VCaP (cell line): Measurements from ENCODE around the gene EPHB2.

ENCODE experiments used
- H3K27ac ChIP-seq: fragments of 450-650 bp; 2 replicates; pipeline ENCODE4 v1.5.1; 2017
- TF ChIP-seq, protein P1 (sequence below): fragments of 450-650 bp; conservative IDR thresholded peaks from 2 replicates; pipeline ENCODE4 v1.5.1; 2017; ENCODE audit warnings: mild to moderate bottlenecking, moderate library complexity

The EPHB2 gene

DNA sequence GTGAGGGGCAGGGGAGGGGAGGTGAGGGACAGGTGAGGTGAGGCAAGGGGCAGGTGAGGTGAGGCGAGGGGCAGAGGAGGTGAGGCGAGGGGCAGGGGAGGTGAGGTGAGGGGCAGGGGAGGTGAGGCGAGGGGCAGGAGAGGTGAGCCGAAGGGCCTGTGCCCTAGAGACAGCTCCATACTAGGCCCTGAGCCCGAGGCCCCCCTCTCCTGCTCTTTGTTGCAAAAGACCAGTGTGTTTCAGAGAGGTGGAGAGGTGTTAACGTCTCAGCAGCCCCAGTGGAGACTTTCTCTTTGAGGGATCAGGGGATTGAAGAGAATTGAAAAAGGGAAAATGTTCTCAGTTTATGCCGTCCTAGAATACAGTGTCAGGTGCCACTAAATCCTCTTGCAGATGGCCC lies 44.2 kb downstream of the EPHB2 start:
- no peak overlapping the region for H3K27ac ChIP-seq
- TF ChIP-seq, protein P1, sequence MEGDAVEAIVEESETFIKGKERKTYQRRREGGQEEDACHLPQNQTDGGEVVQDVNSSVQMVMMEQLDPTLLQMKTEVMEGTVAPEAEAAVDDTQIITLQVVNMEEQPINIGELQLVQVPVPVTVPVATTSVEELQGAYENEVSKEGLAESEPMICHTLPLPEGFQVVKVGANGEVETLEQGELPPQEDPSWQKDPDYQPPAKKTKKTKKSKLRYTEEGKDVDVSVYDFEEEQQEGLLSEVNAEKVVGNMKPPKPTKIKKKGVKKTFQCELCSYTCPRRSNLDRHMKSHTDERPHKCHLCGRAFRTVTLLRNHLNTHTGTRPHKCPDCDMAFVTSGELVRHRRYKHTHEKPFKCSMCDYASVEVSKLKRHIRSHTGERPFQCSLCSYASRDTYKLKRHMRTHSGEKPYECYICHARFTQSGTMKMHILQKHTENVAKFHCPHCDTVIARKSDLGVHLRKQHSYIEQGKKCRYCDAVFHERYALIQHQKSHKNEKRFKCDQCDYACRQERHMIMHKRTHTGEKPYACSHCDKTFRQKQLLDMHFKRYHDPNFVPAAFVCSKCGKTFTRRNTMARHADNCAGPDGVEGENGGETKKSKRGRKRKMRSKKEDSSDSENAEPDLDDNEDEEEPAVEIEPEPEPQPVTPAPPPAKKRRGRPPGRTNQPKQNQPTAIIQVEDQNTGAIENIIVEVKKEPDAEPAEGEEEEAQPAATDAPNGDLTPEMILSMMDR, result no peak

- TF ChIP-seq, protein P1, result no peak
- no peak overlapping the region for H3K27ac ChIP-seq
Measured at GRCh38 chr1:22755641-22756040, 45.0 kb downstream of the EPHB2 start.

GRCh38 chr1:22756125-22756735 lies 45.6 kb downstream of the EPHB2 start:
- no peak overlapping the region for H3K27ac ChIP-seq
- TF ChIP-seq, protein P1, result no peak

DNA sequence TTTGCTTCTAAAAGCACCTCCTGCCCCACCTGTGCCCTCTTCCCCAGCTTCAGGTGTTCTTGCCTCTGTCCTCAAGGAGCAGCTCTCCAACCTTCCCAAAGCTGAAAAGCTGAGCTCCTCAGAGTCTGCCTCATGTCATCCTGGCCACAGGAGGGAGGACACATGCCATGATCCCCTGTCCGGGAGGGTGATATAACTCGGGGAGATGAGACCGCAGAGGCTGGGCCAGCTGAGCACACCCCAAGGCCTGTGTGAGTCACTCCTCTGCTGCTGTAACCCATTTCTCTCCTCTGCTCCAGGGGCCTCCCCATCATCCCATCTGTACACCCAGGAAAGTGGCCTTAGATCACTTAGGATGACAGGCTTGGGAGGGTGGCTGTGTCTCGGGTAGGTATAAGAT lies 49.8 kb downstream of the EPHB2 start:
- no peak overlapping the region for H3K27ac ChIP-seq
- TF ChIP-seq, protein P1, result no peak

DNA sequence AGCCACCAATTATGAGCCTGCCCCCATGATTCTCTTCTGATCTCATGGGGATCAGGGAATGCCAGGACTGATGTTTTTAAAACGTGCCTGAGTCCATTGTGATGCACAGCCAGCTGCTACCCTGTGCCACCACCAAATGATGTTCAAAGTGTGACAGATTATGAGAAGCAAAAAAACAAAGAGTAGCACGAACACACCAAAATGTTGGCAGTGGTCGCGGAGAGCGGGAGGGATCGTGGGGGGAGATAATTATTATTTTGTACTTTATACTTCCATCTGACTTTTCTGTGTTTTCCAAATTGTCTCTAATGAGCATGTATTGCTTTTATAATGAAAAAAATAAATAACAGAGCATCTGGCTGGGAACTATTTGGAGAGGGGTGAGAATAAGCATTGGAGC lies 50.5 kb downstream of the EPHB2 start:
- TF ChIP-seq, protein P1, result no peak
- H3K27ac ChIP-seq, result no peak overlapping the region

DNA sequence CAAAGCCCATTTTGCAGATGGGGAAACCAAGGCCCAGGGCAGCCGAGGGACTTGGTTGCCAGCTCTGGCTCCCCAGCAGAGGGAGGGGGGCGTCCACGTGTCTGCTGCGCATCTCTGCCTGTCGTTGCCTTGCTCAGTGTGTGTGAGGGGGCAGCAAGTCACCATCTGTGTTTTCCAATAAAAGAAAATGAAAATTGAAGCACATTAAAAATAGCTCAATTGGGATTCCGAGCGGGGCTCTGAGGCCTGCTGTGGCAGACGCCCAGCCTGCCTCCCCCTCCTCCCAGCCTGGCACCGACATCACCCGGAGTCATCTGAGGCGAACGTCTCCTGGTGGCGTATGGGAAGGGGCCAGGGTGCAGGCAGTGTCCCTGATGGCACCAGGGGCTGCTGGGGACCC lies 51.2 kb downstream of the EPHB2 start:
- TF ChIP-seq, protein P1, result no peak
- H3K27ac ChIP-seq, result no peak overlapping the region

DNA sequence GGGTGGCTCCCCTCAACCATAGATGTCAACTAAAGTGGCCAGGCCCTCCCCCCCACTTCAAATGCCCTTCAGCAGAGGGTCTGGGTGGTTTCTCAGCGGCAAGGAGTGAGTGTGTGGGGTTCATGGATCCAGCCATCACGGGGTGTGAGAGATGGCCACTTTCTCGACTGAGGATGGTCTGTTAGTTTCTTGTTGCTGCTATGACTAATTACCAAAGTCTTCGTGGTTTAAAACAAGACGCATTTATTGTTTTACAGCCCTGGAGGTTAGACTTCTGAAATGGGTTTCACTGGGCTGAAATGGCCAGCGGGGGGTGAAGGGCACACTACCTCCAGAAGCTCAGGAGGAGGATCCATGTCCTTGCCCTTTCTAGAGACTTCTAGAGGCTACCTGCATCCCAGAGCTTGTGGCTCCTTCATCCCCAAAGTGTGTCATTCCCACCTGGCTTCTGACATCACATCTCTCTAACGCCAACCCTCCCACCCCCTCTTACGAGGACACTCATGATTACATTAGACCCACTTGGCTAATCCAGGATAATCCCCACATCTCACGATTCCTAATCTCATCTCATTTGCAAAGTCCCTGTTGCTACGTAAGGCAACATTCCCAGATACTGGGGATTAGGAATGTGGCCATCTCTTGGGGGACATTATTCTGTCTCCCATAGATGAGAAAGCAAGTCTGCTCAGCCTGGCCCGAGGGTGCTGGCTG lies 53.0 kb downstream of the EPHB2 start:
- TF ChIP-seq, protein P1, result no peak
- H3K27ac ChIP-seq, result no peak overlapping the region
